HL-60 (cell line): ENCODE results near the gene ANKRD33B.

ENCODE experiments used
- DNase-seq, 2 experiments: peaks; one replicate each; pipeline ENCODE4 v3.0.0-alpha.2; 2010 to 2020; ENCODE audit warnings: low read depth in 1 of 2, low spot score in 1 of 2
- H3K27ac ChIP-seq: fragments of 250-450 bp; sonication (Bioruptor Pico); replicated peaks from 2 replicates; pipeline ENCODE4 v1.5.1; 2020; ENCODE audit warnings: mild to moderate bottlenecking, moderate library complexity
- H3K27me3 ChIP-seq: fragments of 250-450 bp; sonication (Bioruptor Pico); 2 replicates; pipeline ENCODE4 v1.5.1; 2021; ENCODE audit warnings: mild to moderate bottlenecking, moderate library complexity; ENCODE audit not compliant: insufficient read depth, poor library complexity, severe bottlenecking
- H3K4me3 ChIP-seq: replicated peaks from 2 replicates; pipeline ENCODE4 v1.5.1; 2011; ENCODE audit warnings: mild to moderate bottlenecking, control low read depth, low read length; ENCODE audit not compliant: insufficient read depth
- CTCF ChIP-seq: IDR thresholded peaks from one replicate; pipeline ENCODE4 v1.5.1; 2011; ENCODE audit warnings: low read length, control low read depth, inconsistent platforms; ENCODE audit not compliant: insufficient read depth
- GABPA ChIP-seq: IDR thresholded peaks from 2 replicates; pipeline ENCODE4 v1.6.1; 2012; ENCODE audit warnings: low read depth
- POLR2AphosphoS5 ChIP-seq: IDR thresholded peaks from 2 replicates; pipeline ENCODE4 v1.6.1; 2012; ENCODE audit warnings: low read depth
- REST ChIP-seq: IDR thresholded peaks from 2 replicates; pipeline ENCODE4 v1.6.1; 2012; ENCODE audit warnings: low read depth; ENCODE audit not compliant: insufficient replicate concordance
- SPI1 ChIP-seq: IDR thresholded peaks from 2 replicates; pipeline ENCODE4 v1.6.1; 2012; ENCODE audit warnings: low read depth, mild to moderate bottlenecking, borderline replicate concordance

The ANKRD33B gene

GRCh38 chr5:10645671-10646070 lies 81.8 kb downstream of the ANKRD33B start:
- Histone ChIP-seq H3K27ac (no peak overlapping the region), H3K4me3 (no peak overlapping the region), H3K27me3 (no peaks in the 10 kb centered on the region)
- TF ChIP-seq CTCF: no peak
- no peak for TF ChIP-seq GABPA
- TF ChIP-seq REST: no peak
- TF ChIP-seq POLR2AphosphoS5: no peak
- no peak for TF ChIP-seq SPI1
- DNase-seq: no peak

- no peak for DNase-seq
- Histone ChIP-seq H3K27me3 (no peaks in the 10 kb centered on the region), H3K27ac (no peak overlapping the region), H3K4me3 (no peak overlapping the region)
- TF ChIP-seq CTCF: no peak
- TF ChIP-seq SPI1: no peak
- TF ChIP-seq POLR2AphosphoS5: no peak
- no peak for TF ChIP-seq GABPA
- no peak for TF ChIP-seq REST
Measured at GRCh38 chr5:10647640-10648039, 83.8 kb downstream of the ANKRD33B start.

GRCh38 chr5:10648806-10649665 lies 85.2 kb downstream of the ANKRD33B start:
- TF ChIP-seq REST (no peak), POLR2AphosphoS5 (no peak), GABPA (no peak), CTCF (no peak), SPI1 (no peak)
- Histone ChIP-seq H3K4me3 (no peak overlapping the region), H3K27me3 (no peaks in the 10 kb centered on the region), H3K27ac (no peak overlapping the region)
- no peak for DNase-seq
